HepG2 (cell line): ENCODE results near the gene CA11. TPM values are rescaled to one million over a fixed set of nuclear protein-coding genes. Genes with fewer than 3 reads are reported as not detected.

ENCODE experiments used
- ATF1 ChIP-seq: IDR thresholded peaks from 2 replicates; pipeline ENCODE4 v1.6.1; 2016; ENCODE audit warnings: mild to moderate bottlenecking, control low read depth
- ATM ChIP-seq: fragments of 450-650 bp; IDR thresholded peaks from 2 replicates; pipeline ENCODE4 v1.7.1; 2017; ENCODE audit warnings: mild to moderate bottlenecking, borderline replicate concordance
- DPF2 ChIP-seq: sonication (generic); formaldehyde crosslinking; IDR thresholded peaks from 2 replicates; pipeline ENCODE4 v1.4.0; 2020; ENCODE audit warnings: mild to moderate bottlenecking, low read depth, missing genetic modification reagents, borderline replicate concordance
- GLI4 ChIP-seq: sonication (generic); formaldehyde crosslinking; IDR thresholded peaks from 2 replicates; pipeline ENCODE4 v1.5.1; 2020; ENCODE audit warnings: missing genetic modification reagents, mild to moderate bottlenecking, moderate library complexity, borderline replicate concordance
- MAF1 ChIP-seq: sonication (generic); formaldehyde crosslinking; IDR thresholded peaks from 2 replicates; pipeline ENCODE4 v1.5.0; 2020; ENCODE audit warnings: missing genetic modification reagents, borderline replicate concordance
- MBD4 ChIP-seq: IDR thresholded peaks from 2 replicates; pipeline ENCODE4 v1.6.1; 2012; ENCODE audit warnings: low read length, inconsistent platforms, borderline replicate concordance
- NFYB ChIP-seq: sonication (generic); formaldehyde crosslinking; IDR thresholded peaks from 2 replicates; pipeline ENCODE4 v1.4.0; 2020; ENCODE audit warnings: missing genetic modification reagents
- PCBP2 ChIP-seq: fragments of 200-400 bp; formaldehyde crosslinking; optimal IDR thresholded peaks from 2 replicates; pipeline ENCODE3; 2018; ENCODE audit warnings: low read length, low read depth; ENCODE audit not compliant: poor library complexity, severe bottlenecking
- RAD51 ChIP-seq: fragments of 450-650 bp; IDR thresholded peaks from 2 replicates; pipeline ENCODE4 v1.6.1; 2016; ENCODE audit warnings: borderline replicate concordance
- SRSF4 ChIP-seq: fragments of 200-400 bp; formaldehyde crosslinking; IDR thresholded peaks from one replicate; pipeline ENCODE4 v1.6.1; 2018; ENCODE audit warnings: mild to moderate bottlenecking, low read depth, low read length, moderate library complexity; ENCODE audit not compliant: poor library complexity, severe bottlenecking
- TAF1 ChIP-seq: sonication (generic); formaldehyde crosslinking; IDR thresholded peaks from 2 replicates; pipeline ENCODE4 v1.4.0; 2020; ENCODE audit warnings: missing genetic modification reagents
- TBX3 ChIP-seq: fragments of 450-650 bp; IDR thresholded peaks from 2 replicates; pipeline ENCODE4 v1.6.1; 2017; ENCODE audit warnings: antibody characterized with exemption, mild to moderate bottlenecking, inconsistent platforms, borderline replicate concordance
- WIZ ChIP-seq: sonication (generic); formaldehyde crosslinking; IDR thresholded peaks from 2 replicates; pipeline ENCODE4 v1.5.1; 2020; ENCODE audit warnings: mild to moderate bottlenecking, missing genetic modification reagents
- ZNF136 ChIP-seq: sonication (generic); formaldehyde crosslinking; IDR thresholded peaks from 2 replicates; pipeline ENCODE4 v1.8.1; 2022; ENCODE audit warnings: low read depth, mild to moderate bottlenecking, moderate library complexity, missing genetic modification reagents
- ZNF335 ChIP-seq: sonication (generic); formaldehyde crosslinking; IDR thresholded peaks from 2 replicates; pipeline ENCODE4 v1.4.0; 2020; ENCODE audit warnings: missing genetic modification reagents
- ZNF354B ChIP-seq: sonication (generic); formaldehyde crosslinking; IDR thresholded peaks from 2 replicates; pipeline ENCODE4 v1.8.0; 2022; ENCODE audit warnings: mild to moderate bottlenecking, missing genetic modification reagents
- ZNF367 ChIP-seq: sonication (generic); formaldehyde crosslinking; IDR thresholded peaks from 2 replicates; pipeline ENCODE4 v1.4.0; 2020; ENCODE audit warnings: missing genetic modification reagents, borderline replicate concordance
- ZNF572 ChIP-seq: sonication (generic); formaldehyde crosslinking; IDR thresholded peaks from 2 replicates; pipeline ENCODE4 v1.5.1; 2020; ENCODE audit warnings: mild to moderate bottlenecking, missing genetic modification reagents
- ZNF775 ChIP-seq: sonication (generic); formaldehyde crosslinking; IDR thresholded peaks from 2 replicates; pipeline ENCODE4 v1.4.0; 2020; ENCODE audit warnings: missing genetic modification reagents, mild to moderate bottlenecking, moderate library complexity, borderline replicate concordance
- ZNF883 ChIP-seq: sonication (generic); formaldehyde crosslinking; IDR thresholded peaks from 2 replicates; pipeline ENCODE4 v1.5.1; 2020; ENCODE audit warnings: mild to moderate bottlenecking, missing genetic modification reagents; ENCODE audit errors: not compliant biosample characterization
- polyA plus RNA-seq, 8 experiments: library from polyadenylated mRNA; depleted of rRNA in 3 of 8; stranded (reverse) in 7 of 8; unstranded in 1 of 8; fragments of >200 nt; fragmentation: Illumina TruSeq in 4 of 8; extraction: Trizol in 4 of 8; gene quantifications; 2 replicates each; pipeline versions ENCODE4 v1.2.1 to v1.2.3, GENCODE V29; 2011 to 2016; ENCODE audit warnings: low read depth in 4 of 8, missing spikeins in 1 of 8, mixed read lengths in 1 of 8; ENCODE audit not compliant: insufficient read depth in 1 of 8
- total RNA-seq, 5 experiments: library from RNA; depleted of rRNA; stranded (reverse); fragments of >200 nt; fragmentation: Illumina TruSeq; extraction: Trizol; gene quantifications; 2 replicates each; pipeline ENCODE4 v1.2.3, GENCODE V29; 2016; ENCODE audit warnings: low read depth in 1 of 5
- TF ChIP-seq, protein P1 (sequence below): sonication (generic); formaldehyde crosslinking; IDR thresholded peaks from 2 replicates; pipeline ENCODE4 v1.4.0; 2020; ENCODE audit warnings: missing genetic modification reagents

CA11 gene
- total and polyA plus RNA-seq, 2 of the 13 experiments (the other 11 are each of a cell fraction or from before 2014, with no cell fraction given), result 0.41 to 0.58 TPM

DNA sequence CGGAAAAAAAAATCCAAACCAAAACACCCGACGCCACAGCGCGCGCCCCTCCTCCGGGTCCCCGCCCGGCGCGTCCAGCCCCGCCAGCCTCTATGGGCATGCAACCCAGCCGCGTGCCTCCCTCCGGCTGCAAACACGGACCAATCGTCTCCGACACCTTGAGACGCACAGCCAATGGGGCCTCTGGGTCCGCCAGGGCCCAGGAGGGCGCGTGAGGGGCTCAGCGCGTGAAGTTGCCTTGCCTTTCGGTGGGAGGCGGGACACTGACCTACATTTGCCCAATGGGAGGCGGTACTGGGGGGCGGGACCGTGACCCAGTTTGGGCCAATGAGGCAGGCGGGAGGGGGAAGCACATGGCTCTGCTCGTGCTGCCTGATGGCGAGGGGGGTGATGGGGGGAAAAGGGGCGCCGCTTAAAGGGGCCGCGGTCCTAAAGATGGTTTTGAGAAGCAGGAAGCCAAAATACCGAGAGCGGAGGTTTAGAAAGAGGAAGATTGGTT lies 8.5 kb downstream of the CA11 start (continued):
- TF ChIP-seq TBX3 (peak; percentile 56; the same call in 1 of the 2 replicates), RAD51 (peak; percentile 45; the same call in 1 of the 2 replicates), ZNF883 (peak; percentile 64), ZNF136 (CRISPR knock-in tag) (peak; percentile 48; the same call in 1 of the 2 replicates), MAF1 (CRISPR knock-in tag) (no peak), MBD4 (no peak), GLI4 (CRISPR knock-in tag) (peak; percentile 54; the same call in 1 of the 2 replicates), NFYB (CRISPR knock-in tag) (peak; percentile 91), ZNF572 (CRISPR knock-in tag) (no peak), ZNF335 (CRISPR knock-in tag) (peak; percentile 30; the same call in 1 of the 2 replicates), ATM (no peak), WIZ (CRISPR knock-in tag) (no peak), PCBP2 (no peak), DPF2 (no peak; the same call in 1 of the 2 replicates), ZNF775 (CRISPR knock-in tag) (peak; percentile 55; the same call in 1 of the 2 replicates), ATF1 (CRISPR knock-in tag) (0 out of 2 replicates have a peak, but pooled peaks have one; percentile 56), ZNF367 (CRISPR knock-in tag) (no peak), TAF1 (CRISPR knock-in tag) (peak; percentile 35; the same call in 1 of the 2 replicates), SRSF4 (no peak), ZNF354B (CRISPR knock-in tag) (peak; percentile 89; the same call in 1 of the 2 replicates)
- TF ChIP-seq, protein P1, sequence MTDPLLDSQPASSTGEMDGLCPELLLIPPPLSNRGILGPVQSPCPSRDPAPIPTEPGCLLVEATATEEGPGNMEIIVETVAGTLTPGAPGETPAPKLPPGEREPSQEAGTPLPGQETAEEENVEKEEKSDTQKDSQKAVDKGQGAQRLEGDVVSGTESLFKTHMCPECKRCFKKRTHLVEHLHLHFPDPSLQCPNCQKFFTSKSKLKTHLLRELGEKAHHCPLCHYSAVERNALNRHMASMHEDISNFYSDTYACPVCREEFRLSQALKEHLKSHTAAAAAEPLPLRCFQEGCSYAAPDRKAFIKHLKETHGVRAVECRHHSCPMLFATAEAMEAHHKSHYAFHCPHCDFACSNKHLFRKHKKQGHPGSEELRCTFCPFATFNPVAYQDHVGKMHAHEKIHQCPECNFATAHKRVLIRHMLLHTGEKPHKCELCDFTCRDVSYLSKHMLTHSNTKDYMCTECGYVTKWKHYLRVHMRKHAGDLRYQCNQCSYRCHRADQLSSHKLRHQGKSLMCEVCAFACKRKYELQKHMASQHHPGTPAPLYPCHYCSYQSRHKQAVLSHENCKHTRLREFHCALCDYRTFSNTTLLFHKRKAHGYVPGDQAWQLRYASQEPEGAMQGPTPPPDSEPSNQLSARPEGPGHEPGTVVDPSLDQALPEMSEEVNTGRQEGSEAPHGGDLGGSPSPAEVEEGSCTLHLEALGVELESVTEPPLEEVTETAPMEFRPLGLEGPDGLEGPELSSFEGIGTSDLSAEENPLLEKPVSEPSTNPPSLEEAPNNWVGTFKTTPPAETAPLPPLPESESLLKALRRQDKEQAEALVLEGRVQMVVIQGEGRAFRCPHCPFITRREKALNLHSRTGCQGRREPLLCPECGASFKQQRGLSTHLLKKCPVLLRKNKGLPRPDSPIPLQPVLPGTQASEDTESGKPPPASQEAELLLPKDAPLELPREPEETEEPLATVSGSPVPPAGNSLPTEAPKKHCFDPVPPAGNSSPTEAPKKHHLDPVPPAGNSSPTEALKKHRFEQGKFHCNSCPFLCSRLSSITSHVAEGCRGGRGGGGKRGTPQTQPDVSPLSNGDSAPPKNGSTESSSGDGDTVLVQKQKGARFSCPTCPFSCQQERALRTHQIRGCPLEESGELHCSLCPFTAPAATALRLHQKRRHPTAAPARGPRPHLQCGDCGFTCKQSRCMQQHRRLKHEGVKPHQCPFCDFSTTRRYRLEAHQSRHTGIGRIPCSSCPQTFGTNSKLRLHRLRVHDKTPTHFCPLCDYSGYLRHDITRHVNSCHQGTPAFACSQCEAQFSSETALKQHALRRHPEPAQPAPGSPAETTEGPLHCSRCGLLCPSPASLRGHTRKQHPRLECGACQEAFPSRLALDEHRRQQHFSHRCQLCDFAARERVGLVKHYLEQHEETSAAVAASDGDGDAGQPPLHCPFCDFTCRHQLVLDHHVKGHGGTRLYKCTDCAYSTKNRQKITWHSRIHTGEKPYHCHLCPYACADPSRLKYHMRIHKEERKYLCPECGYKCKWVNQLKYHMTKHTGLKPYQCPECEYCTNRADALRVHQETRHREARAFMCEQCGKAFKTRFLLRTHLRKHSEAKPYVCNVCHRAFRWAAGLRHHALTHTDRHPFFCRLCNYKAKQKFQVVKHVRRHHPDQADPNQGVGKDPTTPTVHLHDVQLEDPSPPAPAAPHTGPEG, result no peak
